HepG2 (cell line): Measurements from ENCODE around the gene SPNS2. TPM values are rescaled to one million over a fixed set of nuclear protein-coding genes. Genes with fewer than 3 reads are reported as not detected.

Experiments used
- GTF3A ChIP-seq: sonication (generic); formaldehyde crosslinking; conservative IDR thresholded peaks from 2 replicates; pipeline ENCODE4 v1.4.0; 2020; ENCODE audit warnings: mild to moderate bottlenecking, missing genetic modification reagents
- HES4 ChIP-seq: sonication (generic); formaldehyde crosslinking; IDR thresholded peaks from 2 replicates; pipeline ENCODE4 v1.9.0; 2021; ENCODE audit warnings: mild to moderate bottlenecking, missing genetic modification reagents, borderline replicate concordance
- HOXA9 ChIP-seq: sonication (generic); formaldehyde crosslinking; IDR thresholded peaks from 2 replicates; pipeline ENCODE4 v1.8.1; 2022; ENCODE audit warnings: missing genetic modification reagents, mild to moderate bottlenecking, moderate library complexity, borderline replicate concordance
- SMAD9 ChIP-seq: sonication (generic); formaldehyde crosslinking; IDR thresholded peaks from 2 replicates; pipeline ENCODE4 v1.5.1; 2020; ENCODE audit warnings: mild to moderate bottlenecking, missing genetic modification reagents
- WIZ ChIP-seq: sonication (generic); formaldehyde crosslinking; IDR thresholded peaks from 2 replicates; pipeline ENCODE4 v1.5.1; 2020; ENCODE audit warnings: mild to moderate bottlenecking, missing genetic modification reagents
- ZBTB38 ChIP-seq: sonication (generic); formaldehyde crosslinking; IDR thresholded peaks from 2 replicates; pipeline ENCODE4 v1.5.1; 2020; ENCODE audit warnings: mild to moderate bottlenecking, missing genetic modification reagents
- ZC3H13 ChIP-seq: sonication (generic); formaldehyde crosslinking; IDR thresholded peaks from 2 replicates; pipeline ENCODE4 v1.8.1; 2023; ENCODE audit warnings: mild to moderate bottlenecking, missing genetic modification reagents, moderate library complexity
- ZMAT3 ChIP-seq: sonication (generic); formaldehyde crosslinking; conservative IDR thresholded peaks from 2 replicates; pipeline ENCODE4 v1.7.0; 2021; ENCODE audit warnings: missing genetic modification reagents
- ZMYM2 ChIP-seq: sonication (generic); formaldehyde crosslinking; IDR thresholded peaks from 2 replicates; pipeline ENCODE4 v1.8.0; 2022; ENCODE audit warnings: mild to moderate bottlenecking, missing genetic modification reagents
- ZNF432 ChIP-seq: sonication (generic); formaldehyde crosslinking; IDR thresholded peaks from 2 replicates; pipeline ENCODE4 v1.5.0; 2020; ENCODE audit warnings: missing genetic modification reagents, mild to moderate bottlenecking, borderline replicate concordance
- ZNF460 ChIP-seq: sonication (generic); formaldehyde crosslinking; IDR thresholded peaks from 2 replicates; pipeline ENCODE4 v1.5.1; 2020; ENCODE audit warnings: missing genetic modification reagents, mild to moderate bottlenecking, borderline replicate concordance
- ZNF746 ChIP-seq: sonication (generic); formaldehyde crosslinking; IDR thresholded peaks from 2 replicates; pipeline ENCODE4 v1.8.0; 2022; ENCODE audit warnings: mild to moderate bottlenecking, missing genetic modification reagents
- ZNF776 ChIP-seq: sonication (generic); formaldehyde crosslinking; IDR thresholded peaks from 2 replicates; pipeline ENCODE4 v1.4.0; 2020; ENCODE audit warnings: mild to moderate bottlenecking, missing genetic modification reagents
- ZNF790 ChIP-seq: sonication (generic); formaldehyde crosslinking; IDR thresholded peaks from 2 replicates; pipeline ENCODE4 v1.8.0; 2022; ENCODE audit warnings: missing genetic modification reagents, mild to moderate bottlenecking, borderline replicate concordance
- ZSCAN12 ChIP-seq: sonication (generic); formaldehyde crosslinking; IDR thresholded peaks from 2 replicates; pipeline ENCODE4 v1.9.0; 2021; ENCODE audit warnings: mild to moderate bottlenecking, missing genetic modification reagents
- polyA plus RNA-seq, 8 experiments: library from polyadenylated mRNA; depleted of rRNA in 3 of 8; stranded (reverse) in 7 of 8; unstranded in 1 of 8; fragments of >200 nt; fragmentation: Illumina TruSeq in 4 of 8; extraction: Trizol in 4 of 8; gene quantifications; 2 replicates each; pipeline versions ENCODE4 v1.2.1 to v1.2.3, GENCODE V29; 2011 to 2016; ENCODE audit warnings: low read depth in 4 of 8, missing spikeins in 1 of 8, mixed read lengths in 1 of 8; ENCODE audit not compliant: insufficient read depth in 1 of 8
- total RNA-seq, 5 experiments: library from RNA; depleted of rRNA; stranded (reverse); fragments of >200 nt; fragmentation: Illumina TruSeq; extraction: Trizol; gene quantifications; 2 replicates each; pipeline ENCODE4 v1.2.3, GENCODE V29; 2016; ENCODE audit warnings: low read depth in 1 of 5
- TF ChIP-seq, protein P1 (sequence below): sonication (generic); formaldehyde crosslinking; conservative IDR thresholded peaks from 2 replicates; pipeline ENCODE4 v1.8.1; 2023; ENCODE audit warnings: missing genetic modification reagents
- TF ChIP-seq, protein P2 (sequence below): sonication (generic); formaldehyde crosslinking; IDR thresholded peaks from 2 replicates; pipeline ENCODE4 v1.9.0; 2021; ENCODE audit warnings: missing genetic modification reagents, borderline replicate concordance
- TF ChIP-seq, protein P3 (sequence below): sonication (generic); formaldehyde crosslinking; IDR thresholded peaks from 2 replicates; pipeline ENCODE4 v1.5.1; 2020; ENCODE audit warnings: mild to moderate bottlenecking, missing genetic modification reagents, moderate library complexity
- TF ChIP-seq, protein P4 (sequence below): sonication (generic); formaldehyde crosslinking; IDR thresholded peaks from 2 replicates; pipeline ENCODE4 v1.8.1; 2023; ENCODE audit warnings: mild to moderate bottlenecking, moderate library complexity, missing genetic modification reagents
- TF ChIP-seq, protein P5 (sequence below): IDR thresholded peaks from 2 replicates; pipeline ENCODE4 v1.6.1; 2012; ENCODE audit warnings: inconsistent platforms

SPNS2 gene
- total and polyA plus RNA-seq, 2 of the 13 experiments (the other 11 are each of a cell fraction or from before 2014, with no cell fraction given), result 0.01 TPM; not detected in 1

DNA sequence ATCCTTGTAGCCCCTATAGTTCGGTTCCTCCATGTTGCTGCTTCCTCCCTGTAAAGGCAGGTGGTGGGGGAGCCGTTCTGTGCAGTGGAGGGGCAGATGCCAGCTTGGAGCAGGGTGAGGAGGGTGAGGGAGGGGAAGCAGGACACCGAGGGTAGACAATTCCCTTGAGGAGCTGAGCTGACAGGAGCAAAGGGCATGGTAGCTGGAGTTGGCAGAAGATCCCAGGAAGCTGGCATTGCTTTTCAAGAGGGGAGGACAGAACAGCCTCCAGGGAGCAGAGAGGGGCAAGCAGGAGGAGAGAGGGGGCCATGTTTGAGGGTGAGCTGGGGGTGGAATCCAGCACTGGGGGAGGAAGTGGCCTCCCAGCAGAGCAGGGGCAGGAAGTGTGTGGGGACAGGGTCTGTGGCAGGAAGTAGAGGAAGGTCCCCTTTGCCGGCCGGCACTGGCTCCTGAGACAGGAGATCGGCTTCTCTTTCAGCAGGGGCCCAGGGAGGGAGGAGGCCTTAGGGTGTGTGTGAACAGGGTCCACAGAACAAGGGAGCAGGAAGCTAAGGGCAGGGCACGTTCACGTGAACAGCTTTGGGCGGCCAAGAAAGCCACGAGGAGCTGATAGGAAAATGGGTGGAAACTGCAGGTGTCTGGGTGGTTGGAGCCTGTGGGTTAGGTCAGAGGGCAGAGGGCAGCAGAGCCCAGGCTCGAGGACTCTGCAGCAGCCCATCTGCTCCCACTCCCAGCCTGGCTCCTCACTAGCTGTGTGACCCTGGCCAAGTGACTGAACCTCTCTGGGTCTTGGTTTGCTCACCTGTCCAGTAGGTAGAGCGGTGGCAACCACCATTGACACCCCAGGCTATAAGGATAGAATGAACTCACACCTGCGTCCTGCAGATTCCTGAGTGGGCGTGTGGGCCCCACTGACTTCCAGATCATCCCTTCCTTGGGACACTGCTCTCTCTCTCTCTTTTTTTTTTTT, 17.5 kb upstream of the SPNS2 start (continued):
- no peak for TF ChIP-seq ZNF432
- TF ChIP-seq ZNF460, result no peak
- TF ChIP-seq, protein P1, sequence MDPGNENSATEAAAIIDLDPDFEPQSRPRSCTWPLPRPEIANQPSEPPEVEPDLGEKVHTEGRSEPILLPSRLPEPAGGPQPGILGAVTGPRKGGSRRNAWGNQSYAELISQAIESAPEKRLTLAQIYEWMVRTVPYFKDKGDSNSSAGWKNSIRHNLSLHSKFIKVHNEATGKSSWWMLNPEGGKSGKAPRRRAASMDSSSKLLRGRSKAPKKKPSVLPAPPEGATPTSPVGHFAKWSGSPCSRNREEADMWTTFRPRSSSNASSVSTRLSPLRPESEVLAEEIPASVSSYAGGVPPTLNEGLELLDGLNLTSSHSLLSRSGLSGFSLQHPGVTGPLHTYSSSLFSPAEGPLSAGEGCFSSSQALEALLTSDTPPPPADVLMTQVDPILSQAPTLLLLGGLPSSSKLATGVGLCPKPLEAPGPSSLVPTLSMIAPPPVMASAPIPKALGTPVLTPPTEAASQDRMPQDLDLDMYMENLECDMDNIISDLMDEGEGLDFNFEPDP (CRISPR knock-in tag), result no peak
- no peak for TF ChIP-seq ZMYM2 (CRISPR knock-in tag)
- TF ChIP-seq, protein P2, sequence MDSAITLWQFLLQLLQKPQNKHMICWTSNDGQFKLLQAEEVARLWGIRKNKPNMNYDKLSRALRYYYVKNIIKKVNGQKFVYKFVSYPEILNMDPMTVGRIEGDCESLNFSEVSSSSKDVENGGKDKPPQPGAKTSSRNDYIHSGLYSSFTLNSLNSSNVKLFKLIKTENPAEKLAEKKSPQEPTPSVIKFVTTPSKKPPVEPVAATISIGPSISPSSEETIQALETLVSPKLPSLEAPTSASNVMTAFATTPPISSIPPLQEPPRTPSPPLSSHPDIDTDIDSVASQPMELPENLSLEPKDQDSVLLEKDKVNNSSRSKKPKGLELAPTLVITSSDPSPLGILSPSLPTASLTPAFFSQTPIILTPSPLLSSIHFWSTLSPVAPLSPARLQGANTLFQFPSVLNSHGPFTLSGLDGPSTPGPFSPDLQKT (CRISPR knock-in tag), result no peak
- 0 out of 2 replicates have a peak, but pooled peaks have one; percentile 62 for TF ChIP-seq SMAD9
- TF ChIP-seq ZBTB38 (CRISPR knock-in tag), result 0 out of 2 replicates have a peak, but pooled peaks have one; percentile 21
- peak; percentile 65; the same call in 1 of the 2 replicates for TF ChIP-seq ZNF746 (CRISPR knock-in tag)
- TF ChIP-seq ZC3H13 (CRISPR knock-in tag), result 0 out of 2 replicates have a peak, but pooled peaks have one; percentile 37
- no peak for TF ChIP-seq ZNF776 (CRISPR knock-in tag)
- TF ChIP-seq, protein P3, sequence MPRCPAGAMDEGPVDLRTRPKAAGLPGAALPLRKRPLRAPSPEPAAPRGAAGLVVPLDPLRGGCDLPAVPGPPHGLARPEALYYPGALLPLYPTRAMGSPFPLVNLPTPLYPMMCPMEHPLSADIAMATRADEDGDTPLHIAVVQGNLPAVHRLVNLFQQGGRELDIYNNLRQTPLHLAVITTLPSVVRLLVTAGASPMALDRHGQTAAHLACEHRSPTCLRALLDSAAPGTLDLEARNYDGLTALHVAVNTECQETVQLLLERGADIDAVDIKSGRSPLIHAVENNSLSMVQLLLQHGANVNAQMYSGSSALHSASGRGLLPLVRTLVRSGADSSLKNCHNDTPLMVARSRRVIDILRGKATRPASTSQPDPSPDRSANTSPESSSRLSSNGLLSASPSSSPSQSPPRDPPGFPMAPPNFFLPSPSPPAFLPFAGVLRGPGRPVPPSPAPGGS (CRISPR knock-in tag), result peak; percentile 61; the same call in 1 of the 2 replicates
- TF ChIP-seq, protein P4, sequence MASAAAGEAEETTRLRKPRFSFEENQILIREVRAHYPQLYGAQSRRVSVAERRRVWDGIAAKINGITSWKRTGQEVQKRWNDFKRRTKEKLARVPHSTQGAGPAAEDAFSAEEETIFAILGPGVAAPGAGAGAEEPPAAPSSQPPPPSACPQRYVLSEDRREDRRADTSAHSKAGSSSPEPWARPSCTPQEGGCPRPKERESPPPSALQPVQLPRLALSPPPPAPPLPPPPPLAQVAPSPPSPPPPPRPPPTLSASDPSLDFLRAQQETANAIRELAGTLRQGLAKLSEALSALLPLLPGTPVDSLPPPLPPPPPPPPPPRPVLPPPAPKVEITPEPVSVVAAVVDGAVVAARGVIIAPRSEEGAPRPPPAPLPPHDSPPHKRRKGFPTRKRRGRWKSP (CRISPR knock-in tag), result no peak
- TF ChIP-seq WIZ (CRISPR knock-in tag), result 0 out of 2 replicates have a peak, but pooled peaks have one; percentile 23
- no peak for TF ChIP-seq ZMAT3 (CRISPR knock-in tag)
- TF ChIP-seq HOXA9 (CRISPR knock-in tag), result no peak
- TF ChIP-seq, protein P5, sequence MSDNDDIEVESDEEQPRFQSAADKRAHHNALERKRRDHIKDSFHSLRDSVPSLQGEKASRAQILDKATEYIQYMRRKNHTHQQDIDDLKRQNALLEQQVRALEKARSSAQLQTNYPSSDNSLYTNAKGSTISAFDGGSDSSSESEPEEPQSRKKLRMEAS, result peak; percentile 49
- no peak for TF ChIP-seq HES4
- TF ChIP-seq GTF3A (CRISPR knock-in tag), result no peak
- 0 out of 2 replicates have a peak, but pooled peaks have one; percentile 67 for TF ChIP-seq ZNF790 (CRISPR knock-in tag)
- no peak for TF ChIP-seq ZSCAN12 (CRISPR knock-in tag)
